T-cell (primary cell): ENCODE results near the gene POLN. TPM values are rescaled to one million over a fixed set of nuclear protein-coding genes. Genes with fewer than 3 reads are reported as not detected.

Experiments used
- ATAC-seq, 4 experiments: fragments of 200-7000 bp in 3 of 4; fragments of 150-1000 bp in 1 of 4; cut with Tn5 transposase; replicated peaks in 1 of 4; 1 replicate in 3 of 4; 2 replicates in 1 of 4; pipeline ENCODE4 v1.10.0; 2021; ENCODE audit warnings: moderate library complexity in 3 of 4, mild to moderate bottlenecking in 2 of 4, moderate number of reproducible peaks in 1 of 4
- CTCF ChIA-PET, 2 donors: fragments of 300-600 bp; sonication (Branson Sonifier 250); formaldehyde crosslinking; loops; one replicate each; lab custom pipeline; 2022; ENCODE audit warnings: antibody characterized with exemption in 2 of 2; lab: Charles Lee
- POLR2A ChIA-PET, 2 donors: fragments of 300-600 bp; sonication (Branson Sonifier 250); formaldehyde crosslinking; loops; one replicate each; lab custom pipeline; 2022; ENCODE audit warnings: antibody characterized with exemption in 2 of 2; lab: Charles Lee
- DNase-seq, 35 experiments: peaks; one replicate each; pipeline versions ENCODE4 v3.0.0 to v3.0.0-alpha.2; 2013 to 2023
- H3K27ac ChIP-seq: one replicate; pipeline ENCODE4 v1.5.1; 2013; ENCODE audit warnings: low read length
- H3K27me3 ChIP-seq, 2 experiments: replicated peaks in 1 of 2; 1 replicate in 1 of 2; 2 replicates in 1 of 2; pipeline versions ENCODE4 v1.6.1 to v1.7.0; 2013; ENCODE audit warnings: low read length in 1 of 2, mixed read lengths in 1 of 2; ENCODE audit not compliant: control insufficient read depth in 2 of 2, insufficient read depth in 2 of 2; ENCODE audit errors: extremely low read depth in 1 of 2
- H3K36me3 ChIP-seq, 2 donors: 1 replicate in 1 of 2; 2 replicates in 1 of 2; pipeline versions ENCODE4 v1.6.1 to v1.7.0; 2013; ENCODE audit warnings: low read length in 1 of 2; ENCODE audit not compliant: control insufficient read depth in 2 of 2, insufficient read depth in 1 of 2; ENCODE audit errors: extremely low read depth in 1 of 2
- H3K4me1 ChIP-seq, 2 experiments: 1 replicate in 1 of 2; 2 replicates in 1 of 2; pipeline versions ENCODE4 v1.6.1 to v1.7.0; 2013; ENCODE audit warnings: low read length in 2 of 2, mixed read lengths in 1 of 2; ENCODE audit not compliant: insufficient read depth in 2 of 2, control insufficient read depth in 1 of 2; ENCODE audit errors: extremely low read depth in 1 of 2
- H3K4me3 ChIP-seq, 2 donors: 1 replicate in 1 of 2; 2 replicates in 1 of 2; pipeline versions ENCODE4 v1.5.1 to v1.7.0; 2013; ENCODE audit warnings: mild to moderate bottlenecking in 2 of 2, low read length in 1 of 2, moderate library complexity in 1 of 2; ENCODE audit not compliant: control insufficient read depth in 1 of 2; ENCODE audit errors: extremely low read depth in 1 of 2
- H3K9me3 ChIP-seq: 2 replicates; pipeline ENCODE4 v1.7.0; 2013
- H3K27ac Mint-ChIP-seq, 2 donors: one replicate each; pipeline ENCODE4 v1.8.0; 2020 to 2021; ENCODE audit warnings: mild to moderate bottlenecking in 2 of 2, mixed read lengths in 2 of 2
- H3K27me3 Mint-ChIP-seq, 2 donors: one replicate each; pipeline ENCODE4 v1.8.0; 2021 to 2022; ENCODE audit warnings: mixed read lengths in 2 of 2
- H3K36me3 Mint-ChIP-seq: one replicate; pipeline ENCODE4 v1.8.0; 2021; ENCODE audit warnings: mixed read lengths
- H3K4me1 Mint-ChIP-seq, 3 donors: one replicate each; pipeline ENCODE4 v1.8.0; 2020 to 2022; ENCODE audit warnings: mixed read lengths in 3 of 3, mild to moderate bottlenecking in 1 of 3
- H3K4me3 Mint-ChIP-seq, 3 donors: one replicate each; pipeline ENCODE4 v1.8.0; 2020 to 2022; ENCODE audit warnings: mild to moderate bottlenecking in 3 of 3, mixed read lengths in 3 of 3, moderate library complexity in 3 of 3
- H3K9me3 Mint-ChIP-seq, 3 donors: one replicate each; pipeline ENCODE4 v1.8.0; 2020 to 2022; ENCODE audit warnings: mixed read lengths in 3 of 3
- WGBS: methylation state at CpG from one replicate; pipeline ENCODE4 v1.1.5; 2013; ENCODE audit warnings: missing lambda C conversion rate; ENCODE audit not compliant: insufficient coverage; 5-methylcytosine and 5-hydroxymethylcytosine counted together
- total RNA-seq, 35 experiments: library from RNA in 6 of 35; stranded (reverse) in 6 of 35; fragments of 120-200 nt in 1 of 35; gene quantifications; one replicate each; pipeline versions ENCODE4 v1.2.1 to v1.2.4 and lab custom pipeline; 2013 to 2026

The POLN gene
- total RNA-seq, 5 donors from 2014 or later (not counting 1 experiment from before 2014, with no cell fraction given): 2.5 to 3.7 (median 2.7) TPM

- Mint-ChIP-seq H3K36me3 (no peaks in the 10 kb centered on the region), H3K27me3 (no peaks in the 10 kb centered on the region), H3K4me1 (peaks cover 0 to 18% (median 14%) of the 10 kb centered on the region in 3 donors), H3K27ac (peak within 1 kb of the TSS; percentile 67 to 82), H3K4me3 (peak within 1 kb of the TSS; percentile 69 to 78 (median 71)), H3K9me3 (no peaks in the 10 kb centered on the region)
- Histone ChIP-seq H3K27me3 (no peaks in the 10 kb centered on the region), H3K27ac (peak within 1 kb of the TSS; percentile 91), H3K4me1 (peaks cover 6 to 53% of the 10 kb centered on the region in 2 experiments), H3K4me3 (peak within 1 kb of the TSS; percentile 61 to 87), H3K36me3 (peaks cover 0 to 36% of the 10 kb centered on the region in 2 donors), H3K9me3 (no peaks in the 10 kb centered on the region)
- CTCF ChIA-PET: interaction anchor here in 1 of 2 donors (0.6 to 1.4 kb wide), 10 partner anchors 17 to 207 kb away, joined by 3 to 17 read pairs (median 4); partner anchors contain the start of genes CFAP99, HAUS3, POLN and RNF4
- under 1% methylated on average over 46 of the region's 46 CpGs for WGBS
- POLR2A ChIA-PET: interaction anchor here in 1 of 2 donors (0.6 to 2.0 kb wide), 9 partner anchors 18 to 274 kb away, joined by 3 to 14 read pairs (median 4); partner anchors contain the start of genes FAM193A, HAUS3, POLN and RNF4
- peak in 3 of 4 experiments; percentile 1 to 2 (median 2) for ATAC-seq
- peak in 1 of 35 experiments; percentile 24 for DNase-seq
Measured at GRCh38 chr4:2261853-2262144, 19.9 kb upstream of the POLN start, which contains the start of gene MXD4. Gene MXD4, minus strand, starts transcription at chr4:2262109. Its CDS starts 129 bp downstream, at chr4:2261980.

- Mint-ChIP-seq H3K4me3 (peak overlapping the region; percentile 69 to 78 (median 71)), H3K36me3 (no peaks in the 10 kb centered on the region), H3K4me1 (peaks cover 0 to 19% (median 14%) of the 10 kb centered on the region in 3 donors), H3K9me3 (no peaks in the 10 kb centered on the region), H3K27ac (no peak overlapping the region), H3K27me3 (no peaks in the 10 kb centered on the region)
- ATAC-seq (peak; percentile 22 to 29 (median 26)), DNase-seq (peak in 34 of 35 experiments; percentile 13 to 80 (median 46))
- Histone ChIP-seq H3K9me3 (no peaks in the 10 kb centered on the region), H3K4me3 (peak overlapping the region; percentile 61 to 87), H3K4me1 (peaks cover 6 to 55% of the 10 kb centered on the region in 2 experiments), H3K27me3 (no peaks in the 10 kb centered on the region), H3K36me3 (peaks cover 0 to 39% of the 10 kb centered on the region in 2 donors), H3K27ac (no peak overlapping the region)
- CTCF ChIA-PET: interaction anchor here (1.0 to 1.4 kb wide), 5 partner anchors 19 to 89 kb away, joined by 3 to 17 read pairs (median 5); partner anchors contain the start of genes HAUS3 (in 1 of the 2) and POLN (in 1 of the 2)
- POLR2A ChIA-PET: interaction anchor here in 1 of 2 donors (1.0 to 2.0 kb wide), 5 partner anchors 19 to 208 kb away, joined by 3 to 14 read pairs (median 3); partner anchors contain the start of genes HAUS3, POLN and RNF4
- WGBS: 0% methylated on average over 86 of the region's 91 CpGs
Measured at GRCh38 chr4:2261110-2261852, 19.4 kb upstream of the POLN start.

- WGBS: 63% methylated on average over 21 of the region's 23 CpGs
- Histone ChIP-seq H3K9me3 (no peaks in the 10 kb centered on the region), H3K36me3 (peaks cover 3 to 41% of the 10 kb centered on the region in 2 donors), H3K4me3 (peak overlapping the region; percentile 61 to 87), H3K27ac (peak overlapping the region; percentile 29), H3K27me3 (no peaks in the 10 kb centered on the region), H3K4me1 (peaks cover 6 to 58% of the 10 kb centered on the region in 2 experiments)
- CTCF ChIA-PET: interaction anchor here in 1 of 2 donors (1.0 kb wide), 1 partner anchor 90 kb away, joined by 3 read pairs; no protein-coding TSS in a partner anchor
- Mint-ChIP-seq H3K9me3 (no peaks in the 10 kb centered on the region), H3K27ac (peak overlapping the region; percentile 19 to 72), H3K4me1 (peaks cover 0 to 19% (median 14%) of the 10 kb centered on the region in 3 donors), H3K36me3 (no peaks in the 10 kb centered on the region), H3K27me3 (no peaks in the 10 kb centered on the region), H3K4me3 (peak overlapping the region; percentile 69 to 78 (median 71))
- POLR2A ChIA-PET: no interaction called here
- DNase-seq: peak in 5 of 35 experiments; percentile 2 to 20 (median 3)
- ATAC-seq: no peak
Measured at GRCh38 chr4:2260344-2261109, 18.6 kb upstream of the POLN start.

GRCh38 chr4:2259541-2260343, 17.8 kb upstream of the POLN start:
- H3K4me1 ChIP-seq: peaks cover 6 to 58% of the 10 kb centered on the region in 2 experiments
- Mint-ChIP-seq H3K27ac (peak overlapping the region; percentile 19 to 72), H3K4me3 (peak overlapping the region; percentile 55 to 71 (median 69)), H3K27me3 (no peaks in the 10 kb centered on the region), H3K9me3 (no peaks in the 10 kb centered on the region), H3K36me3 (peaks cover 5% of the 10 kb centered on the region), H3K4me1 (peaks cover 2 to 22% (median 14%) of the 10 kb centered on the region in 3 donors)
- no peak overlapping the region for H3K4me3 ChIP-seq
- no peaks in the 10 kb centered on the region for H3K27me3 ChIP-seq
- peaks cover 3 to 48% of the 10 kb centered on the region in 2 donors for H3K36me3 ChIP-seq
- POLR2A ChIA-PET: no interaction called here
- no peak overlapping the region for H3K27ac ChIP-seq
- WGBS: 96% methylated on average over 12 of the region's 15 CpGs
- ATAC-seq (no peak), DNase-seq (peak in 5 of 35 experiments; percentile 1 to 22 (median 3))
- CTCF ChIA-PET: no interaction called here
- no peaks in the 10 kb centered on the region for H3K9me3 ChIP-seq

- peaks cover 6 to 58% of the 10 kb centered on the region in 2 experiments for H3K4me1 ChIP-seq
- ChIA-PET POLR2A (no interaction called here), CTCF (no interaction called here)
Measured at GRCh38 chr4:2259036-2259540, 17.2 kb upstream of the POLN start.

More at GRCh38 chr4:2259036-2259540, 17.2 kb upstream of the POLN start:
- 89% methylated on average over 13 of the region's 13 CpGs for WGBS
- Histone ChIP-seq H3K9me3 (no peaks in the 10 kb centered on the region), H3K27me3 (no peaks in the 10 kb centered on the region), H3K4me3 (no peak overlapping the region), H3K36me3 (peaks cover 3 to 50% of the 10 kb centered on the region in 2 donors), H3K27ac (no peak overlapping the region)
- no peak overlapping the region for H3K27ac Mint-ChIP-seq
- H3K27me3 Mint-ChIP-seq: no peaks in the 10 kb centered on the region
- DNase-seq (peak in 4 of 35 experiments; percentile 0 to 21 (median 2)), ATAC-seq (no peak)
- peaks cover 9 to 27% (median 14%) of the 10 kb centered on the region in 3 donors for H3K4me1 Mint-ChIP-seq
- peaks cover 11% of the 10 kb centered on the region for H3K36me3 Mint-ChIP-seq
- no peaks in the 10 kb centered on the region for H3K9me3 Mint-ChIP-seq
- peak overlapping the region in 1 of 3 donors; percentile 31 for H3K4me3 Mint-ChIP-seq
